GM23248 (cell line): Measurements from ENCODE around the gene LBHD2.

Source experiments
- EZH2 ChIP-seq: fragments of 200-600 bp; sonication (generic); IDR thresholded peaks from 2 replicates; pipeline ENCODE4 v1.6.1; 2018; ENCODE audit warnings: antibody characterized with exemption, mild to moderate bottlenecking; ENCODE audit not compliant: insufficient read depth, poor library complexity, severe bottlenecking
- EZH2phosphoT487 ChIP-seq: fragments of 200-600 bp; sonication (generic); IDR thresholded peaks from 2 replicates; pipeline ENCODE4 v1.6.1; 2018; ENCODE audit warnings: antibody characterized with exemption, moderate library complexity, mild to moderate bottlenecking, low read depth; ENCODE audit not compliant: insufficient read depth

DNA sequence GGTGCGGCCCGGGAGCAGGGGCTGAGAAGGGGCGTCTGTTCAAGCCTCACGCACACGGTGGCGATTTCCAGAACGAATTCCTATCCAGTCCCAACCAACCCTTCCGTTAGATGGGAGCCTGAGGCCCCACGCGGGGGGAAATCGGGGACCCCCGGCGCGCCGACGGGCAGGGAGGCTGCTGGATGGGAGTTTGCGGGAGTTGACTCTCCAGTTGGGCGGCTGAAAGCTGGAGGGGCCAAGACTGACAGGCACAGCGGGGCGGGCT, 20.3 kb downstream of the LBHD2 start:
- TF ChIP-seq EZH2phosphoT487 (no peak), EZH2 (no peak)
